ENCODE results near the gene SMIM17.

DNA sequence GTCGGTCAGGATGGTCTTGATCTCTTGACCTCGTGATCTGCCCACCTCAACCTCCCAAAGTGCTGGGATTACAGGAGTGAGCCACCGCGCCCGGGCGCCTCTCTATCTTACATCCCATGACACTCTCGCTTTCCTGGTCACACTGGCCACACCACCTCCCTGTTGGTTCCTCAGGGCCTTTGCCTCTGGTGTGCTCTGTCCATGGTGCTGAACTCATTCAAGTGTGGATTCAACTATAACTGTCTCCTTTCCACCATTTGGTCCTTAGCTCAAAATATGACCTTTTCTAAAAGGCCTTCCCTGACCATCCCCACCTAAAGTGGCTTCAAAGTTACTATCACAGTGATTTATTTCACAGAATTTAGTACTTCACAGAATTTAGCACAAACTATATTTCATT, 3.7 kb upstream of the SMIM17 start:
- TF ChIP-seq, protein P1, sequence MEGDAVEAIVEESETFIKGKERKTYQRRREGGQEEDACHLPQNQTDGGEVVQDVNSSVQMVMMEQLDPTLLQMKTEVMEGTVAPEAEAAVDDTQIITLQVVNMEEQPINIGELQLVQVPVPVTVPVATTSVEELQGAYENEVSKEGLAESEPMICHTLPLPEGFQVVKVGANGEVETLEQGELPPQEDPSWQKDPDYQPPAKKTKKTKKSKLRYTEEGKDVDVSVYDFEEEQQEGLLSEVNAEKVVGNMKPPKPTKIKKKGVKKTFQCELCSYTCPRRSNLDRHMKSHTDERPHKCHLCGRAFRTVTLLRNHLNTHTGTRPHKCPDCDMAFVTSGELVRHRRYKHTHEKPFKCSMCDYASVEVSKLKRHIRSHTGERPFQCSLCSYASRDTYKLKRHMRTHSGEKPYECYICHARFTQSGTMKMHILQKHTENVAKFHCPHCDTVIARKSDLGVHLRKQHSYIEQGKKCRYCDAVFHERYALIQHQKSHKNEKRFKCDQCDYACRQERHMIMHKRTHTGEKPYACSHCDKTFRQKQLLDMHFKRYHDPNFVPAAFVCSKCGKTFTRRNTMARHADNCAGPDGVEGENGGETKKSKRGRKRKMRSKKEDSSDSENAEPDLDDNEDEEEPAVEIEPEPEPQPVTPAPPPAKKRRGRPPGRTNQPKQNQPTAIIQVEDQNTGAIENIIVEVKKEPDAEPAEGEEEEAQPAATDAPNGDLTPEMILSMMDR (IDR thresholded peaks at IDR 0.05), result no peak
- TF ChIP-seq POLR2A (IDR thresholded peaks at IDR 0.05), result no peak

All from uterus (tissue), 2 donors.